Skeletal muscle cell (primary cell): ENCODE results near the gene ABT1.

Source experiments
- DNase-seq: peaks from one replicate; pipeline ENCODE4 v3.0.0-alpha.2; 2010; ENCODE audit warnings: low read depth
- H3K4me3 ChIP-seq: 2 replicates; pipeline ENCODE4 v1.5.1; 2011; ENCODE audit warnings: low read depth, mild to moderate bottlenecking, control low read depth, low read length, moderate library complexity

Gene ABT1

GRCh38 chr6:26598267-26598666, 1.5 kb downstream of the ABT1 start:
- no peak for DNase-seq
- peak overlapping the region; percentile 99 for H3K4me3 ChIP-seq

GRCh38 chr6:26599134-26599533, 2.4 kb downstream of the ABT1 start:
- no peak overlapping the region for H3K4me3 ChIP-seq
- no peak for DNase-seq

DNA sequence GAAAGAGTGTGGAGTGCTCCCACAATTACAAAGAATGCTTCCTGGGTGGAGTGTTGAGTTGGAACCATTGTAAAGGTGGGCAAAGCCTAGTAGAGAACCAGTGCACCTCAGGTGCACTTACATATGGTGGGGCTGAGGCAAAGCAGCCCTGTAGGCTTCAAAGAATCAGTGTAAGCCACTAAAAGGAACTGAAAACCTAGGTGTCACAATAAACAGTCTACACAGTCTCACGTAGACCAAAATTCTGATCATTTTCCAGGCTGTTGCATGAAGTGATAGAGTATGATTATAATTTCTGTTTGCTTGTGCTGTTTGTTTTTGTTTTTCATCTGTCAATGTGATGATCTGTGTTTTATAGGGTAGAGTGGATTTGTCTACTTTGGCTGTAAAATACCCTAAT, 2.8 kb downstream of the ABT1 start:
- no peak for DNase-seq

DNA sequence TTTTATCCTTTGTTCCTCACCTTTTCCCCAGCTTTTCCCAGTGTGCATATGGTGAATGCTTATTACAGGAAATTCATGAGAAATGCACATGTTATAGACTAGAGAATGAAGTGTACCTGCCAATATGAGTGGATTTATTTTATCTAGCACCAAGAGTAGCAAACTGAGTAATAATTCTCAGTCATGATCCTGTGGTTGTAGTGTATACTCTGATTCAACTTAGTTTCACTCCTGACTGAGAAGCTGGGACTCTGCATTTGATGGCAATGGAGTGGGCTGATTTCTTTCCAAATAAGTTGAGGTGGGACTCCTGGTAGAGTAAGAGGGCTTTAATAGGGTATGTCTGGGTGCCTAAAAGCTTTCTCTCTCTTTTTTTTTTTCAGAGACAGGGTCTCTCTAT, 4.0 kb downstream of the ABT1 start:
- no peak for DNase-seq
- no peak overlapping the region for H3K4me3 ChIP-seq

More for the DNA sequence above, 2.8 kb downstream of the ABT1 start:
- no peak overlapping the region for H3K4me3 ChIP-seq

DNA sequence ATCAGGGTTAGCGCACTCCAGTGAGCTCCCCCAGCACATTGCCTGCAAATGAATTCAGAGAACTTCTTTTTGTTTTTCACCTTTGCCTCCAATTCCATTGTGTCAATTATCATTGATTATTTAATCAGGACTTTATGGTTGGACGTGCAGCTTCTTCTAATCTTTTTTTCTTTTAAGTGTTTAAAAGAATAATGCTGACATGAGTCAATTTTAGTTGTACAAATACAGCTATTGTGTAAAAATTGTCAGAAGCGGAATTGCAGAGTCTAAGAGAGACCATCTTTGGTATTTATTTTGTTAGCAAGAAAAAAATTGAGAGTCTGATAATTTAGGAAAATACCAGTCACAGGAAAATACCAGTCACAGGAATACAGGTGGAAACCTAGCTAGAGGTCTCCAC, 5.5 kb downstream of the ABT1 start:
- H3K4me3 ChIP-seq: no peak overlapping the region
- no peak for DNase-seq

DNA sequence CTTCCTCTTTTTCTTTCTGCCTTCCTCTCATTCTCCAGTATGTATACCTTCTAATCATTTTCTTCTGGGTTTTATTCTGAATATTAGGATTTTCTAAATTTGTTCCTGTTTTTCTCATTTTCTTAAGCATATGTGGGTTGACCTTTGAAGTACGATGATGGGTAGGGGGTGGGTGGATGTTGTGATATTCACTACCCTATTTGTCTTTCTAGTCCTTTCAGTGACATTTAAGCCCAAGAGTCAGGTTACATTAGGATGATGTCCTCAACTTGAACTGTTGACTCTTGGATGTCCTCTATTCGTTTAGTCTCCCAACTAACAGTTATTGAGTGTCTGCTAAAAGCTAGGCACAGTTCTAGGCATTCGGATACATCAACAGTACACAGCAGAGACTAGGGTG, 7.3 kb downstream of the ABT1 start:
- DNase-seq: no peak
- H3K4me3 ChIP-seq: no peak overlapping the region

GRCh38 chr6:26604797-26605196, 8.0 kb downstream of the ABT1 start:
- no peak overlapping the region for H3K4me3 ChIP-seq
- no peak for DNase-seq

GRCh38 chr6:26607434-26608230, 10.9 kb downstream of the ABT1 start:
- H3K4me3 ChIP-seq: peak overlapping the region; percentile 33

DNA sequence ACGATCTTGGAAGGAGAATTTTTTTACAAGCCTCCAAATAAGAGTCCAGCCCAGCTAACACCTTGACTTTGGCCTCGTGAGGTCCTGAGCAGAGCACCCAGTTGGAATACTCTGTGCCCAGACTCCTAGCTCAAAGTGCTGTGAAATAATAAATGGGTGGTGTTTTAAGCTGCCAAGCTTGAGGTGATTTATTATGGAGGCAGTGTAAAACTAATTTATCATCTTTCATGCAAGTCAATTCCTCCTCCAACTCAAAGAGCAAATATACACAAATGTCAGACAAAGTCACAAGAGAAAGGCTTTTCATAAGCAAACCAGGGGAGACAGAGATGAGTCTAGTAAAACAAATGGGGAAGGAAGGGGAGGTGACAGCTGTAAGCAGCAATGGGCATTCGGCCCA, 12.7 kb downstream of the ABT1 start:
- DNase-seq: no peak

More at GRCh38 chr6:26607434-26608230, 10.9 kb downstream of the ABT1 start:
- no peak for DNase-seq

GRCh38 chr6:26611599-26611998, 14.8 kb downstream of the ABT1 start:
- no peak for DNase-seq
- H3K4me3 ChIP-seq: no peak overlapping the region

More for the DNA sequence above, 12.7 kb downstream of the ABT1 start:
- H3K4me3 ChIP-seq: no peak overlapping the region

DNA sequence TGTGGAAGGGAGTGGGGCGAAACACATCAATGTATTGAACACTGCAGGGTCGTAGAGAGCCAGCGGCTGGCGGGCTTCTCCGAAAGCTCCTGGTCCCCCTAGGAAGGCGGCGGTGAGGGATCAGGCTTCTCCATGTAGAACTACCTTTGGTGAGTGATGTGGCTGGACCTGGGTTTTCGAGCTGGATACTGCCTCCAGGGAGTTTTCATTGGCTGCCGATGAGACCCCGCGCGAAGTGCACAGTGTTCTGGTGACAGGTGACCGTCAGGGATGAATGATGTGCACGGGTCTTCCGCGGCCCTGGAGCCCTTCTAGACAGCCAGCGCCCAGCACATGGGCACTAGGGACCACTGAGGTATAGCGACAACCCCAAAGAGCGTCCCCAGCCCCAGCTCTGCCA, 16.4 kb downstream of the ABT1 start:
- no peak overlapping the region for H3K4me3 ChIP-seq

DNA sequence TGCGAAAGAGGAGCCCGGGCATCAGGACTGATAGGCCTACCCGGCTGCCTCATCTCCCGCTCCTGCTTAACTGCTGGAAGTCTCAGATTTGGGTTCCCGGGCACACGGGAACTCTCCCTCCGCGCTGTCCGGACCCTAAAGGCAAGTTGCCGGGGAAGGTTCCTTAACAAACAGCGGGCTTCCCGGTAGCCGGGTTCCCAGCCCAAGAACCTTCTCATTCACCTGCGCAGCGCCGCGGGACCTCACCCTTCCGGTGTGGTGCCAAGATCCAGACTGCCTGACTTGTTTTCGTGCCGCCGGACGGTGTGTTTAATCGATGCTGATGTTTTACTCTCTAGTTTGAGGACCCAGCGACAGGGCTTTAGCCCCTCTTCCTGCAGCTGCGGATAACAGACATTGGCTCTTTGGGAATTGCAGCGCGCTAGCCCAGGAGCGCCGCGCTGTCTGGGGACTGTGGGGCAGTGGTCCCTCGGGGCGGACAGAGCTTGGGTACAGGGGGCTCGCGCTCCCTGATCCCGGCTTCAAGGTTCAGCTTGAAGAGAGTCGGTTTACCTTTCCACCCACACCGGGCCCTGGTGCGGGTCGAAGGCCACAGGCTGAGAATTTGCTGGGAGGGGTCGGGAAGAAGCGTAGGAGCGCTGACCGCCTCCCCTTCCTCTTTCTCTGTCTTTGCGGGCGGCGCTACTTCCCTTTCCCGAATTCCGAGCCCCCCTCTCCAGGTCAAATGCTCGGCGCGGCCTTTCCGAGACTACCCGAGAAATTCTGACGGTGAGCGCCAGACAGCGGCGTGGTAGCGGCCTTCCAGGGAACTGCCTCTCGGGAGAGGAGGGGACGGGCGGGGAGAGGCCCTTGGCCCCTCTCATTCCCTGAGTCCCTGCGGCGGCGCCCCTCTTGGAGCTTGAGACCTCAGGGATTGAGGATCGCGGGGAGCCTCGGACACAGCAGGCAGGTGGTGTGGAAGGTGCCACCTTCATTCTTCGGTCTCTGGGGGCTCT, 17.2 kb downstream of the ABT1 start:
- peak overlapping the region; percentile 13 for H3K4me3 ChIP-seq
- DNase-seq: no peak

More for the DNA sequence above, 16.4 kb downstream of the ABT1 start:
- no peak for DNase-seq

- no peak overlapping the region for H3K4me3 ChIP-seq
- no peak for DNase-seq
Measured at GRCh38 chr6:26623339-26623859, 26.6 kb downstream of the ABT1 start.

GRCh38 chr6:26624557-26624956, 27.8 kb downstream of the ABT1 start:
- DNase-seq: no peak
- H3K4me3 ChIP-seq: no peak overlapping the region

GRCh38 chr6:26627843-26628242, 31.1 kb downstream of the ABT1 start:
- H3K4me3 ChIP-seq: no peak overlapping the region
- DNase-seq: no peak

GRCh38 chr6:26629359-26629758, 32.6 kb downstream of the ABT1 start:
- no peak overlapping the region for H3K4me3 ChIP-seq
- DNase-seq: no peak

GRCh38 chr6:26640806-26641205, 44.1 kb downstream of the ABT1 start:
- no peak overlapping the region for H3K4me3 ChIP-seq
- no peak for DNase-seq

- H3K4me3 ChIP-seq: no peak overlapping the region
- DNase-seq: no peak
Measured at GRCh38 chr6:26646074-26646473, 49.3 kb downstream of the ABT1 start.
